GM06990 (cell line): Measurements from ENCODE around the gene ZFHX3.

Experiments used
- DNase-seq: peaks from one replicate; pipeline ENCODE4 v3.0.0-alpha.2; 2011; ENCODE audit not compliant: insufficient read length; ENCODE audit errors: extremely low read depth
- H3K27me3 ChIP-seq: replicated peaks from 2 replicates; pipeline ENCODE4 v1.6.0; 2011; ENCODE audit warnings: low read length; ENCODE audit not compliant: control insufficient read depth, insufficient read depth
- H3K36me3 ChIP-seq: 2 replicates; pipeline ENCODE4 v1.5.1; 2011; ENCODE audit warnings: low read length; ENCODE audit not compliant: control insufficient read depth, insufficient read depth
- H3K4me3 ChIP-seq: replicated peaks from 2 replicates; pipeline ENCODE4 v1.5.1; 2011; ENCODE audit warnings: low read depth, mild to moderate bottlenecking, control low read depth, low read length
- TF ChIP-seq, protein P1 (sequence below): IDR thresholded peaks from 2 replicates; pipeline ENCODE4 v1.5.1; 2011; ENCODE audit warnings: low read length, control low read depth, mild to moderate bottlenecking, inconsistent platforms; ENCODE audit not compliant: insufficient read depth, poor library complexity, severe bottlenecking

Gene ZFHX3

DNA sequence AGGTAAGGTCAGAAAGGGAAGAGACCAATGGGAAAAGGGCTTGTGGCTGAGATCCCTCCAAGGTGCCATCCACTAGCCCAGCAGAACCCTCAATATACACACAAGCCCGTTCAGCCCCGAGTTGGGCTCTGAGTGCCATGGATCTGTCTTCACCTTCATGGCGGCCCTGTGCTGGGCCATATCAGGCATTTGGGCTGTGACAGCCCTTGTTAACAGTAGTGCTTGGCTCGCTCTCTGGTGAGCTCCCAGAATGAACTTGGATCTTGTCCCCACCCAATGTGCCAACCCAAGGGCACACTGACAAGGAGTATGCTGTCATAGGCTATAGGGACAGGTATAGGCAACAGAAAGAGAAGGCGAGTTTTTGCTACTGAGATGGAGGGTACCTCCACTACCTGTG is 182.7 kb downstream of the ZFHX3 start:
- TF ChIP-seq, protein P1, sequence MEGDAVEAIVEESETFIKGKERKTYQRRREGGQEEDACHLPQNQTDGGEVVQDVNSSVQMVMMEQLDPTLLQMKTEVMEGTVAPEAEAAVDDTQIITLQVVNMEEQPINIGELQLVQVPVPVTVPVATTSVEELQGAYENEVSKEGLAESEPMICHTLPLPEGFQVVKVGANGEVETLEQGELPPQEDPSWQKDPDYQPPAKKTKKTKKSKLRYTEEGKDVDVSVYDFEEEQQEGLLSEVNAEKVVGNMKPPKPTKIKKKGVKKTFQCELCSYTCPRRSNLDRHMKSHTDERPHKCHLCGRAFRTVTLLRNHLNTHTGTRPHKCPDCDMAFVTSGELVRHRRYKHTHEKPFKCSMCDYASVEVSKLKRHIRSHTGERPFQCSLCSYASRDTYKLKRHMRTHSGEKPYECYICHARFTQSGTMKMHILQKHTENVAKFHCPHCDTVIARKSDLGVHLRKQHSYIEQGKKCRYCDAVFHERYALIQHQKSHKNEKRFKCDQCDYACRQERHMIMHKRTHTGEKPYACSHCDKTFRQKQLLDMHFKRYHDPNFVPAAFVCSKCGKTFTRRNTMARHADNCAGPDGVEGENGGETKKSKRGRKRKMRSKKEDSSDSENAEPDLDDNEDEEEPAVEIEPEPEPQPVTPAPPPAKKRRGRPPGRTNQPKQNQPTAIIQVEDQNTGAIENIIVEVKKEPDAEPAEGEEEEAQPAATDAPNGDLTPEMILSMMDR, result no peak
- no peak for DNase-seq
- H3K4me3 ChIP-seq, result no peak overlapping the region
- no peaks in the 10 kb centered on the region for H3K27me3 ChIP-seq
- H3K36me3 ChIP-seq, result no peaks in the 10 kb centered on the region

GRCh38 chr16:72864130-72864833 is 183.6 kb downstream of the ZFHX3 start:
- no peak overlapping the region for H3K4me3 ChIP-seq
- H3K27me3 ChIP-seq, result no peaks in the 10 kb centered on the region
- no peaks in the 10 kb centered on the region for H3K36me3 ChIP-seq
- no peak for DNase-seq
- TF ChIP-seq, protein P1, result no peak

DNA sequence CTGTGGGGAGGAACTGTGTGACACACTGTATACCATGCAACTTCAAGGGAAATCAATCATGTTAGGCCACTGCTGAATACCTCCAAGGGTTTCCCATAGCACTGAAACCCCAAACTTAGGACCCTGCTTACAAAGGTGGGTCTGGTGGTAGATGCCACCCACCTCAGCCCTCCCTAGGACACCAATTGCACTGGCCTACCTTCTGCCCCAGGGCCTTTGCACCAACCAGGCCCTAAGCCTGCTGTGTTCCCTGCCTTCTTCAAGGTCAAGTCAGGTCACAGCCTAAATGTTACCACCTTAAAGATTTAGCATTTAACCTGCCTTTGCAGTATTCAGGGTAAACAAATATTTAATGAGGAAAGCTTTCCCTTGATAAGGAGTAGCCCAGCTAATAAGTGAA is 185.8 kb downstream of the ZFHX3 start:
- Histone ChIP-seq H3K36me3 (no peaks in the 10 kb centered on the region), H3K4me3 (no peak overlapping the region), H3K27me3 (no peaks in the 10 kb centered on the region)
- DNase-seq, result no peak
- TF ChIP-seq, protein P1, result no peak

- TF ChIP-seq, protein P1, result no peak
These were observed 187.0 kb downstream of the ZFHX3 start for GRCh38 chr16:72860726-72861562.

DNA sequence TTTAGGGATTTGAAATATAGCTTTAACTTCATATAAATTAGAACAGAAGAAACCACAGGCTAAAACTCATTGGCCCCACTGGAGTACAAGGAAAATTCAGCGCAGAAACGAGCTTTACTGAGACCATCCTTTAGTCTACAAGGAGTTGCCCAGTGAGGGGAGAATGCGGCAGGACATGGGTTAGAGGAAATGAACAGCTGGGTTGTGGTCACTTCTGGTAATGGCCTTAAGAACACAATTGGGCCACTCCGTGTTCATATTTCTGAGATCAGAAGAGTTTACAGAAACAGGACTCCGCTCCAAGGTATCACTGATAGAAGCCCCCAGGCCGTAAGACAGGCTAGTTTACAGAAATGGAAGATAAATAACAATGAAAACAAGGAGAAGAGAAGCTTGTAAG is 188.3 kb downstream of the ZFHX3 start:
- Histone ChIP-seq H3K27me3 (no peaks in the 10 kb centered on the region), H3K4me3 (no peak overlapping the region), H3K36me3 (no peaks in the 10 kb centered on the region)
- DNase-seq, result no peak
- TF ChIP-seq, protein P1, result no peak

More at GRCh38 chr16:72860726-72861562, 187.0 kb downstream of the ZFHX3 start:
- H3K36me3 ChIP-seq, result no peaks in the 10 kb centered on the region
- no peak for DNase-seq
- H3K27me3 ChIP-seq, result no peaks in the 10 kb centered on the region
- H3K4me3 ChIP-seq, result no peak overlapping the region
